GM12892 (cell line): ENCODE measurements around the gene CUL4A.

Experiments
- POLR2A ChIP-seq: IDR thresholded peaks from 2 replicates; pipeline ENCODE4 v1.6.1; 2011; ENCODE audit warnings: low read depth, low read length, control low read depth
- POLR2AphosphoS5 ChIP-seq: IDR thresholded peaks from 2 replicates; pipeline ENCODE4 v1.6.1; 2011; ENCODE audit warnings: low read depth, low read length, control low read depth
- TAF1 ChIP-seq: IDR thresholded peaks from 2 replicates; pipeline ENCODE4 v1.6.1; 2011; ENCODE audit warnings: low read depth, mild to moderate bottlenecking, control low read depth, low read length, borderline replicate concordance

DNA sequence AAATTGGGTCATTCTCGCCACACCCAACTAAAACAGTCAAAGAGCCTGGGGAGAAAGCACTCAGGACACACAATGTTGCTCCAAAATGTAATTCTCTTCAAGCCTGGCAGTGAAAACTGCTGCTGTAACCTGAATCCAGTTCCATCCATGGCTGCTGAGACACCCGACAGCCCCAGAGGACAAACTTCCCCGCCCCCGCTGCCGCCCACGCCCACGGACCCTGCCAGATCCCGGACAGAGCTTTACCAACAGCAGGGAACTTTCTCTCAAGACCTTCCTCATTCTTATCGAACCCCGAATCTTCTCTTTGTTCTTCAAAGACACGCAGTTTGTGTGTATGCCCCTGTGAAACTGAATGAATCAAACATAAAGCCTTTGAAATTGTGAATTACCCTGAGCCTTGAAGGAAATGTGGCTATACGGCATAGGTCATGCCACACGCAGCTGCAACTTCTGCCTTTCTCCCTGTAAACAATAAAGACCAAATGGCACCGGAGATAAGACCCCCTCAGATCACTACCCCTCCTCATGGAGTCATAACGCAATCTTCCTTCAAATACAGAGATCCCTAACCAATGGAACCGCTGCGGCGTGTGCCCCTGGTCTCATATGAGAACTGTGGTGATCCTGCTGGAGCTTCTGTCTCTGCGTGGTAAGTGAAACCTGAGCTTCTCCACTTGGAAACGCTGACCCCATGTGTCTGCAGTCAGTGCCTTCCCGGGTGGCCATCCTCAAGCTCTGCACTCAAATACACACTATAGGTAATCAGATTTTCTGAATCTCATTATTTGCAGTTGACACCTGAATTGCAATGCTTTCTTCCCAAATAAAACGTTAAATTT lies 82.8 kb downstream of the CUL4A start:
- TF ChIP-seq POLR2A = no peak
- TF ChIP-seq POLR2AphosphoS5 = no peak
- TF ChIP-seq TAF1 = no peak
